Kidney glomerular epithelial cell (primary cell): ENCODE data around the gene EEFSEC.

Experiments used
- DNase-seq: peaks from one replicate; lab custom pipeline; 2025; lab: John Stamatoyannopoulos, UW

The EEFSEC gene

DNA sequence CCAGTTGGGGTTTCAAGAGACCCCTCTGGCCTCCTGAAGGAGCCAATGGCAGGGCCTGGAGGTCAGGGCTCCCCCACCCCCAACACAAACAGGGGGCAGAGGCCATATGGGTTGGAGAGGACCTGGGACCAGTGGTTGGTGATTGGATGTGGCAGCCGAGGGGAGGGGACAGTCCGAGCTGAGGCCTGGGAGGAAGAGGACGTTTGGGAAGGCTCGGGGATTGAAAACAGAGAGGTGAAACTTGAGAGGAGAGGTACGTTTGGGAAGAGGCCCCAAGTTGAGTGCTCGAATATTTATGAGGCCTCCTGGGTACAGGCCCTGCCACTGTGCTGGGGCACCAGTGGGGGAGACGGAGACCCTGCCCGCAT is 259.7 kb downstream of the EEFSEC start:
- no peak for DNase-seq

DNA sequence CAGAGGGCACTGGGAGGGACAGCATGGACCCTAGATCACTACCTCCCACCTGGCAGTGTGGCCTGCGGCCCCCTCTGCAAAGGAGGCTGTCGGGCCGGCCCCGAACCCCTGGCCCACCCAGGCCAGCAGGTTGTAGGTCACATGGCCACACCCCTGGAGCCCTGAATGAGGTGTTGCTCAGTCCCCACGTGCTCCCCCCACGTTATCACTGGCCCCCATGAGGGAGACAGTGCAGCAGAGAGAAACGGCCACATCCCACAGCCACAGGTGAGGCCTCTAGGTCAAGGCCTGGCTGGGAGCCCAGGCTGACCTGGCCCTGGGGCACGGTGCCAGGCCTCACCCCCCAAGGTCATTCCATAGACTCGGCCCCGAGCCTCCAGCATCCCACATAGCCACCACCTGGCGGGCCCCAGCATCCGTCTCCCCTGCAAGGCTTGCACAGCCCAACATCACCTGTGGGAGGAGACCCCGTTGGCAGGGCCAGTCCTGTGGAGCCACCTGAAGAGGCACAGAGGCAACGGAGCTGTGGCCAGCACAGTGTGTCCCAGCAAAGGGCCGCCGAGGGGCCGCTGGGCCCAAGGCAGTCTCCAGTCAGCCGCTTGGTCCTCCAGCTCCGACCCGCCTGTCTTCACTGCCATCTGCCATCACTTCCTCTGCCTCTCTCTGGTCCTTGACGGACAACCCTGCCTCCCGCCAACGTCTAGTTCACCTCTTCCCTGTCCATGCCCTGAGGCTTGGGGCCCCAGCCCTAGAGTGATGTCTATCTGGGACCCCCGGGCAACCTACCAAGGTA is 260.3 kb downstream of the EEFSEC start:
- no peak for DNase-seq

DNA sequence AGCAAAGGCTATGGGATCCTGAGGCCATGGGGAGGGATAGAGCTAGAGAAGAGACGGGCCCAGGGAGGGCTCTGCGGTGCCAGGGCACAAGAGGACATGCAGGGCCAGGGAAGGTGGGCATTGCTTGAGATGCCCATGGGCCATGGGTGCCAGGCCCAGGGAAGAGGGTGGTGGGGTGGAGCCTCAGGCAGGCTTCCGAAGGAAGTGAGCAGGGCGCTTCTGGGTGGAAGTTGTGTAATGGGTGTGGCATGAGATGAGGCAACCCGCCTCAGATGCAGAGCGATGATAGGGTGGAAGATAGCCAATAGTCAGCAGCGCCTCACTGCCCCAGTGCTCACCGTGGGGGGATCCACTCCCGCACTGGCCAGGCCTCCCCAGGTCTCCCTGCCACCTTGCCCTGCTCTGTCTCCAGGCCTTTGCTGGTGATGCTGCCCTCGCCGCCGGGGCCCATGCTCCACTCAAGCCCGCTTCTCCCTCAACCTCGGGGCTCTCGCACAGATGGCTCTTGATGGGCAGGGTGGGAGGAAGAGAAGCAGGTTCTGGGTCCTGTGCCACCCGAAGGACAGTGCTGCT is 262.0 kb downstream of the EEFSEC start:
- DNase-seq = no peak

DNA sequence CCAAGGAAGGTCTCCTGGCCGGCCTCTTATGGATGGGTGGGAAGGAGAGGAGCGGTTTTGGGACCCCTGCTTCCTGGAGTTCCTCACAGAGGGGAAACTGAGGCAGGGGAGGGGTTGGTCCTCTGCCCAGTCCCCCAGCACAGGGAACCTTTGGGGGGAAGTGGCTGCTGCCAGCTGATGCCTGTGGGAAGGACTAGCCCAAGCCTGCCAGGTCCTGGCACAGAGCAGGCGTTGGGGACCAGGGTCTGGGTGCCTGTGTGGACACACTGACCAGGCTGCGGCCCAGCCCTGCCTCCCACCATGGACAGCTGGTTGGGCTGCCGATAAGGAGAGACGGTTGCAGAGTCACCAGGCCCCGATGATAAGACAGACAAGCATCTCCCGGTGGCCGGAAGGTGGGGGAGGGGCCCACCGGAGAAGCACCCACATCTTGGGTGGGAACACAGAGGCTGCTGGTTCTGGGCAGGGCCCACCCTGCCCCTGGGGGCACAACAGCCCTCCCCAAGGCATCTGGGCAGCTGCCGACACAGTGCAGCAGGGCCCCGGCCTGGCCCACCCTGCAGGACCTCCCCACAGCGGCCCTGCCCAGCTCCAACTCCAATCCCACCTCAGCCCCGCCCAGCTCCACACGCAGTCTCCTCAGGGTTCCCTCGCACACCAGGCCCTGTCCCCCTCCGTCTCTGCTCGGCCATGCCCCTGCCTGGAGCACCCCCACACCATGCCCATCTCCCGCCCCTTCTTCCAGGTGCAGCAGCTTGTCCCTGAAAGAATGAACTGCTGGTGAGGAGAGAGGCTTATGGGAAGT is 262.7 kb downstream of the EEFSEC start:
- DNase-seq = no peak

DNA sequence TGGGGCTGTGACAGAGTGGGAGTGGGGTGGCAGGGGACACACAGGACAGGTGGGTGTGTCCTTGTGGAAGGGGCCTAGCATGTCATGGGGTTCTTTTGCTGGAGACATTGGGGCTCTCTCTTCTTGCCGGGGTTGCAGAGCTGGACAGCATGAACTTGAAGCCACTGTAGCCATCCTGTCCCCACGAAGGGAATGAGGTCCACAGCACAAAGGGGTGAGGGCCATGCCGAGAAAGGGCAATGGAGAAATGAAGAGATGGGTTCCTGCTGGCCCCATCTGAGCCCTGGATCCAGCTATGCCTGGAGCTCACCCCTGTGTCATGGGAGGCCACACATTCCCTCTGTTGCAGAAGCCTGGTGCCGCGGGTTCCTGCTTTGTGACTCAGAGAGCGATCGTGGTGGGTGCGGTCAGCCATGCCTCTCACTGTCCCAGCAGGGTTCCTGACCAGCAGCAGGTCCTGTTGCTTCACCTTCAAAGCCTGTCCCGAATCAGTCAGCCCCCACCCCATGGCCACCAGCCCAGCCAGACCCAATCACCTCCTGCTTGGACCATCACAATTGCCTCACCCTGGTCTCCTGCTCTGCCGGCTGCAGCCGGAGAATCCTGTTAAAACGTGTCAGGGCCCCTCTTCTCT is 263.4 kb downstream of the EEFSEC start:
- DNase-seq = peak; percentile 8

DNA sequence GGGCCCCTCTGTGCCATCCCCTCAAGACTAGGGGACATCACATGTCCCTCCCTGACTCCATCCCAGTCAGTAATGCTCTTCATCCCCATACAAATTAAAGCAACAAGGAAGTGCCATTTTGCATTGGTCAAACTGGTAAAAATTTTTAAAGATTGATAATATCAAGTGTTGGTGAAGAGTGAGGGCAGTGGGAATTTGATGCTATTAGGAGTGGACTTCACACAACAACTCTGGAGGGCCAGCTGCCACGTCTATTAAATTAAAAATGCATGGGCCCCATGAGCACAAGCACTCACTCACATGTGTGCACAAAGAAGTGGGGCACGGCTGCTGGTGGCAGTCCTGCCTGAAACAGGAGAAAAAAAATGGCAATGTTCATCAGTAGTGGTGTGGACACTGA is 265.6 kb downstream of the EEFSEC start:
- DNase-seq = no peak

DNA sequence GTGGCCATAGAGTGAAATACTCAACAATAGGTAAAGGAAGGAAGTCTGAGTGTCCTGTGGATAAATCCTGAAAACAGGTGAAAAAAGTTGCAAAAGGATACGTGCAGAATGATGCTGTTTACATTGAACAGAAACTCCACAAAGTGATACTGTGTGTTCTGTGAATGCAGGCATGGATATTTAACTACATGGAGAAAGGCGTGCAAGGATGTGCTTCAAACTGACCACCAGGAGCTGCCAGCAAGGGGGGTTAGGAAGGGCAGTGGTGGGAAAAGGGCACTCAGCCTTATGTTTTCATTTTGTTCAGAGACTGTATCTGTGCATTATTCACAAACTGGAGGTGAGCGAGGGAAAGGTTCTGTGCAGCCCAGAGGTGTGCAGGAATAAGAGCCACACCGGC is 266.0 kb downstream of the EEFSEC start:
- DNase-seq = no peak

DNA sequence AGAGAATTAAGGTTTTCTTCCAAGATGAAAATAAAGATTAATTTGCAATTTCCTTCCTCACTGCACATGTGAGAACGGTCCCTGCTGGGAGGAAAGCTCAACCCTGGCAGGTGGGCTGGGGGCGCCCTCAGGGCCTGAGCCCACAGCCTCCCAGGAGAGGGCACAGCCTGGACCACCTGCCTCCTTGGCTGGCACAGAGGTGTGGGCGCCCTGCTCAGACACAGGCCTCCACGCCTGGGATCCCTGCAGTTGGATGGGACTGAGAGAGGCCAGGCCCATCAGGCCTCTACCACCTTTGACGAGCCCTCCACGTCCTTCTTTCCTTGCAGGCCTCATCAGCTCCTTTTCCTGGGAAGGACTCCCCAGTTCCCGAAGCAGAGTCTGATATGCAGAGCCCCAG is 267.0 kb downstream of the EEFSEC start:
- DNase-seq = no peak

DNA sequence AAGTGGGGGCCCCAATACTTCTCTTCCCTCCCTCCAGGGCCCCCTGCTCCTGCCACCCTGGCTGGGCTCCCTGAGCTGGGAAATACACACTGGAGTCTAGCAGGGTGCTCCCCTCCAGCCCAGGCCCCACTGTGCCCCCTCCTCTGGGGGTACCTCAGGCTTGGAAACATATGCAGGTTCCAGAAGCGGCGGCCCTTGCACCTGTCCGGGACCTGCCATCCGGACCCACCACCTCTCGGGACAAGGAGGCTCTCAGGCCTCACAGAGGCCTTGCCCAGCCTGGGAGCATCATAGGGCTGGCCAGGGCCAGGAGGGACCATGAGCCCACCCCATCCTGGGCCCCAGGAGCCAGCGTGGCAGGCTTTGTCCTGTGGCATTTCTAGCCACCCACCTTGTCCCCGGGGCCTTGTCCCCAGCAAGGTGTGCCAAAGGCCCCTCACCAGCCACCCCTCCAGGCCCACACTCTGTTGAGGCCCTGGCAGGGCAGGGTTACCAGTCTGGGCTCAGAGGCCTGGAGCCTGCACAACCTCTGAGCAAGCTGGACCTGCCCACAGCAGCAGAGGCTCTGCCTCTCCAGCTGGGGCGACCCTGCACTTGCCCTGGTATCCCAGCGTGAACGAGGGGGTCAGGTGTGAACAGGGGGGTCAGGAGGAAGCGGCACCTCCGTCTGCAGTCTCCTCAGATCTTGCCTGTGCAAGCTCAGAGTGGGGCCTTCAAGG is 267.6 kb downstream of the EEFSEC start:
- DNase-seq = no peak

DNA sequence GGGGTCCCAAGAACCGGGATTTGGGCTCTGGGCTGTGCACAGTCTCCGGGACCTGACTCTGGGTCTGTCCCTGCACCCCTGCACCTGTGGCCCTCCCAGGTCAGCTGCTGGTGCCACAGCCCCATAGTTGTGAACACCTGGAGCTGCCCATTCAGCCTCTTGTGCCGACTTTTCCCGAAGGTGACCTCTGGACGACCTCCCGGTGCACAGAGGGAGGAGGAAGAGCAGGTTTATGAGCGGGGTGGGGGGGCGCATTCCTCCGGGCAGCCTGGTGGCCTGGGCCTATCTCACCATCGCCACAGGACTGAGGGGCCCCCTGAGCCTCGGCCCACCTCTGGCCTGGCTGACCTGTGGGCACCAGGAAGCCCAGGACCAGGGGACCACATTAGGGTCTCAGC is 268.2 kb downstream of the EEFSEC start:
- no peak for DNase-seq

DNA sequence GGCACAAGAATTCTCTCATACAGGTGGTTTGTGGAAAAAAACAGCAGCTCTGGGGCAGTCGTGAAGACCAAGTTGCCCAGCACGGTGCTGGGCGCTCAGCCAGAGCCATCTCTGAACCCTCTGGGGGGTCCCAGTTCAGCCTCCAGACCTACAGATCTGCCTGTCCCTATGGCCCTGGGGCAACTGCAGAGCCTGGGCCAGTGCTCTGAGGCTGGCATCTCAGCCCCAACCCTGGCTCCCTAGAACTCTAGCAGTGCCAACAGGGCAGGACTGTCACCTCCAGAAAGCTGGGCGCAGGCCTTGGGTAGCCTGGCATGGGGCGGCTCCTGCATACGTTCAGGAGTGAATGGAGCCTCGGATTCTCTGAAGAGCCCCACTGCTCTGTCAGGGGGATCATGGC is 268.7 kb downstream of the EEFSEC start:
- DNase-seq = no peak

DNA sequence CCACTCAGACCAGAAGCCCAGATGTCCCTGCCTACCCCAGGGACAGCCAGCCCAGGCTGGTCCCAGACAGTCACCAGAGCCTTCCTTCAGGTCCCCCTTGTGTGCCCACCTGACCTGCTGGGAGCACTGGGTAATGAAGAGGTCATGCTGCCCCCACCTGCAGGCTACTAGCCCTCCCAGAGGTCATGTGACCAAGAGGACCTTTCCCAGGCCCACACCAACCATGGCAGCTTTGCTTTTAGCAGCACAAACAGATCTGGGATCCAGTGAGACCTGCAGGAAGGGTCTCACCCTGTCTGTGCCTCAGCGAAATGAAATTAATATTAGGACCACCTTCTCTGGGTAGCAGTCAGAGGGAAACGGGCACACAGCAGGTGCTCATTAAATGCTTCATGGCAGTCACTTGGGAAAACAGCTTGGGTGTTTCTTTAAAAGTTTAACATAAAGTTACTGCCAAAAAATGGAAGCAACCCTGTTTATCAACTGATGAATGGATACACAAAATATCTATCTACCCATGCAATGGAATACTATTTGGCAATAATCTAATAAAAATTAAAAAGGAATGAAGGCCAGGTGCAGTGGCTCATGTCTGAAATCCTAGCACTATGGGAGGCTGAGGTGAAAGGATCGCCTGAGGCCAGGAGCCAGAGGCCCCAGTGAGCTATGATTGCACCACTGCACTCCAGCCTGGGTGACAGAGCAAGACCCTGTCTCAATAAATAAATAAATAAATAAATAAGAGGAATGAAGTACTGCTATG is 269.7 kb downstream of the EEFSEC start:
- no peak for DNase-seq

DNA sequence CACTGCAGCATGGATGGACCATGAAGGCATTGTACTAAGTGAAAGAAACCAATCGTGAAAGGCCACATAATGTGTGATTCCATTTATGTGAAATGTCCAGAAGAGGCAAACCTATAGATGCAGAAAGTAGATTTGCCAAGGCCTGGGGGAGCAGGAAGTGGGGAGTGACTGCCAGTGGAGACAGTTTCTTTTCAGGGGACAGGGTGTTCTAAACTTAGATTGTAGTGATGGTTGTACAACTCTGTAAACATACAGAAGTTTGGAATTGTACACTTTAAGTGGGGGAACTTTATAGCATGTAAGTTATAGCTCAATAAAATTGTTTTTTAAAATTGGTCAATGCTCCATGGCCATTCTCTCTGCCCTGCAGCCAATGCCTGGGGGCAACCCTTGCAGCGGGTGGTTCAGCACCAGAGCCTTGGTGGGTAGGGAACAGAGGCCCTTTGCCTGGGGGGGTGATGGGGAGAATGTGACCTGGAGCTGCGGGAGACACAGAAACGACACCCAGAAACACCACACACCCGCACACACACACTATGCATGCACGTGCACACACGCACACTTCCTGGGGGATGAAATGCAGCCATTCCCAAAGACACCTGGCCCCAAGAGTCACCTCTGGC is 270.4 kb downstream of the EEFSEC start:
- DNase-seq = no peak

DNA sequence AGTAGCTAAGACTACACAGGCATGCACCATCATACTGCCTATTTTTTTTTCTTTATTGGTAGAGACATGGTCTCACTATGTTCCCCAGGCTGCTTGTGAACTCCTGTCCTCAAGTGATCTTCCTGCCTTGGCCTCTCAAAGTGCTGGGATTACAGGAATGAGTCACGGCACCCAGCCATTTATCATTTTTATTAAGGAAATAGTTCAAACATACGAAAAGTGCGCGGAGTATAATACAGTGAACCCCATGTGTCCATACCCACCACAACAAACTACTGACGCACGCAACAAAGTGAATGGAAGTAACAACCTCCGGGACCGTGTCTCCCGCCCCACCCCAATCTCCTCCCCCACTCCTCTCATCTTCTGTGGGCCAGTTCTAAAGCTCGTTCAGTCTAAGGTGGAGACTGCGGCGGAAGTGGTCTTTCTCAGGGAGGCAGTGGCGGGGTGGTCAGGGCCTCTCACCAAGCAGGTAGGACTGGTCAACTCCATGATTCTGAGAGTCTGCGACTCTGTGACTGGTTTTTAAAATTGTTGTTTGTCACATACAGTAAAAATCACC is 271.3 kb downstream of the EEFSEC start:
- DNase-seq = no peak

DNA sequence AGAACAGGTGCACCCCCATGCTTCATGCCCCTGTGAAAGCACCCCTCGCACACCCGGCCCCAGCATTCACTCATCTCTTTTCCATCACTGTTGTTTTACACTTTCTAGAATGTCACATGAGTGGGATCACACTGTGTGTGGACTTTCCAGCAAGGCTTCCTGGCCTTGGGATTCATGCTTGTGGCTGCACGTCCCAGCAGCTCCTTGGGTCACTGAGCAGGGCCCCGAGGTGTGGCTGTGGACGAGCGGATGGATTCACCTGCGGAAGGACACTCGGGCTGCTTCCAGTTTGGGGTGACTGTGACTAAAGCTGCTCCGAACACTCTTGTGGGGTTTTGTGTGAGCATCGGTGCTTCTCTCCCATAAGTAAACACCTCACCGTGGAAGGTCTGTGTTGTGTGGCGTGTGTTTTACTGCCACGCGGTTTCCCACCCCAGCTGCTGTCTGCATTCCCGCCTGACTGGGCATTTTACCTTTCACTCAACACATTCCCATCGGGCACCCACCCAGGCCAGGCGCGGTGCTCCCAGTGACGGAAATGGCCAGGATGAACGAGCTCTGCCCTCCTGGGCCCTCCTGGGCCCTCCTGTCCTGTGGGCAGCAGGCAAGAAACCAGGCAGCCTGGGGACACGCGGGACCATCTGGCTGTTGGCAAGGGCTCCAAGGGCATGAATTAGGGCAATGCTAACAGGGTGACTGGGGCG is 272.0 kb downstream of the EEFSEC start:
- DNase-seq = no peak

DNA sequence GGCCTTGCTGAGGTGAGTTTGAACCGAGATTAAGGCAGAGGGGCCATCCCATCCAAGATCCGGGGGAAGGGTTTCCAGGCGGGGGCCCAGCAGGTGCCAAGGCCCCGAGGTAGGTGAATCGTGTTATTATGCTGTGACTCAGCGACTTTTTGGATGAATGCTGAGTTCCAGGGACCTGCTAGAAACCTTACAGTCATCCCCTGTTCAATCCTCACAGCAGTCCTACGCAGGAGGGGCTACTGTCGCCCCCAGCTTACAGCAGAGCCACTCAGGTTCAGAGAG is 272.5 kb downstream of the EEFSEC start:
- no peak for DNase-seq

DNA sequence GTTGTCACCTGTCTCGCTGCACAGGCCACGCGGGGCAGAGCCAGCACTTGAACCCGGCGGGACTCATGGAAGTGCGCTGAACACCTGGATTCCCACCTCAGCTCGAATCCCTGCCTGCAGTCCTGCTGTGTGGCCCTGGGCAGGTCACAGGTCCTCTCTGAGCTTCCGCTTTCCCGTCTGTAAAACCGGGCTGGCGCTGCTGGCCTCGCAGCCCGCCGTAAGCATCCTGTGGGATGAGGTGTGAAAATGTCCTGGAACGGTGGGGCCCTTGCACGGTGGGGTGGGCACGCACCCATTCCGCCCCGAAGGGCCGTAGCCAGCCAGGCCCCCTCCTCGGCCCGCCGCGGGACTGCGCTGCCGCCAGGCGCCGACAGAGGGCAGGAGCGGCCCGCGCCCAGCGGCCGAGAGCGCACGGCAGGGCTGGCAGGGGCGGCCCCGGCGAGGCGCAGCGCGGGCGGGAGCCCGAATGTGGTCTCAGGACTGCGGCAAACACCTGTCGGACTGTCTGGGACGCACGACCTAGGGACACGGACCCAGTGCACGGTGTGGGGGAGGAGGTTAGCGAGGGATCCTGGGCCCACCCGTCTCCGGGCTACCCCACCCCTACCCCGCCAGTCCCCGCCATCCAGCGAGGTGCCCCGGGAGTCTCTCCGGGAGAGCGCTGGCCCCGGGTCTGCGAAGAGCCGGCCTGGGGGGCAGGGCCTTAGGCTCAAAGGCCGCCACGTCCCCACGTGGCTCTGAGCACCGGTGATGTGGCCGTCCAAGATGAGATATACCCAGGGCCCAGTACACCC is 273.0 kb downstream of the EEFSEC start:
- DNase-seq = no peak

DNA sequence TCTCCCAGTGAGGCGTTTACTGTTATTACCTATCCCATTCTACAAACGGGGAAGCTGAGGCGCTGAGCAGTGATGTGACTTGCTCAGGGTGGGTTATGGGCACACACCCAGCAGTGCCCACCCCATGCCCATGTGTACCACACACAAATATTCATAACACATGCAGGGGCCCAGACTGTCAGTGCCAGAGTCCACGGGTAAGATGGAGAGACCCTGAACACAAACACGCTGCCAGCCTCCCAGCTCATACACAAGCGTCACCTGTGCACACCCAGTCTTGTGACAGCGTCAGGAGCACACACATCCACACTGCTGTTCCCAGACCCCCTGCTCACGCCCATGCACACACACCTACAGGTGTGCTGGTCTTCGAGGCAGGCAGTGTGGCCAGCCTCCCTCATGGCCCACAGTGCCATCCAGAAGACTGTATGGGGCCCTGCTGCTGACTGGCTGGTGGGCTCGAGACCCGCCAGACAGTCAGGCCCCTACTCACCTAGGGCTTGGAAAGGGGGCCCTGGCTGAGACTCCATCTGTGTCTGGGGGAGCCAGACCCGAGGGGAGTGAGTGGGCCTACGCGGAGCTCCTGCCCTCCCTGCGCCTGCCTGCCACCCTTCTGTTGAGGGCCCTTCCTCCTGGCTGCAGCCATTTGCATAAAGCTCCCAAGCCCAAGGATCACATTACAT is 274.0 kb downstream of the EEFSEC start:
- DNase-seq = no peak
